Panc1 (cell line): ENCODE results near the gene NTRK2.

Experiments used
- CTCF ChIP-seq: fragments of 450-650 bp; IDR thresholded peaks from 2 replicates; pipeline ENCODE4 v1.5.1; 2017; ENCODE audit warnings: mild to moderate bottlenecking
- POLR2AphosphoS5 ChIP-seq: IDR thresholded peaks from 2 replicates; pipeline ENCODE4 v1.6.1; 2012; ENCODE audit warnings: mild to moderate bottlenecking, low read depth, low read length, moderate library complexity
- REST ChIP-seq, 2 experiments: IDR thresholded peaks; 2 replicates each; pipeline ENCODE4 v1.6.1; 2011 to 2012; ENCODE audit warnings: low read depth in 2 of 2, control low read depth in 1 of 2, low read length in 1 of 2, mild to moderate bottlenecking in 1 of 2, moderate library complexity in 1 of 2; ENCODE audit not compliant: insufficient read depth in 1 of 2
- SIN3A ChIP-seq: IDR thresholded peaks from 2 replicates; pipeline ENCODE4 v1.6.1; 2012; ENCODE audit warnings: low read depth, mild to moderate bottlenecking, low read length, moderate library complexity, borderline replicate concordance; ENCODE audit not compliant: insufficient read depth
- TCF7L2 ChIP-seq: IDR thresholded peaks from 2 replicates; pipeline ENCODE4 v1.6.1; 2011; ENCODE audit warnings: mild to moderate bottlenecking, low read depth, low read length, inconsistent platforms

GRCh38 chr9:84818791-84819190, 149.3 kb downstream of the NTRK2 start:
- TF ChIP-seq SIN3A (no peak), CTCF (no peak), TCF7L2 (no peak), REST (IDR thresholded peaks at IDR 0.05; ENCODE audit: insufficient read depth in 1 of 2, low read depth in 2 of 2, low read length in 1 of 2) (no peak), POLR2AphosphoS5 (no peak)
